Vagina (tissue), 2 donors: ENCODE data around the gene FLYWCH1. TPM values are rescaled to one million over a fixed set of nuclear protein-coding genes. Genes with fewer than 3 reads are reported as not detected.

Experiments
- DNase-seq, 2 donors: peaks; one replicate each; pipeline ENCODE4 v3.0.0-alpha.2; 2017; ENCODE audit errors: extremely low spot score in 2 of 2
- H3K27ac ChIP-seq: fragments of 200-600 bp; sonication (generic); one replicate; pipeline ENCODE4 v1.5.1; 2019
- H3K27me3 ChIP-seq: fragments of 200-600 bp; sonication (generic); one replicate; pipeline ENCODE4 v1.5.1; 2019
- H3K36me3 ChIP-seq, 2 donors: fragments of 200-600 bp; sonication (generic); one replicate each; pipeline ENCODE4 v1.5.1; 2017 to 2019
- H3K4me1 ChIP-seq: fragments of 200-600 bp; sonication (generic); one replicate; pipeline ENCODE4 v1.5.1; 2019
- H3K4me3 ChIP-seq, 2 donors: fragments of 200-600 bp; sonication (generic); 1 replicate in 1 of 2; 2 replicates in 1 of 2; pipeline ENCODE4 v1.5.1; 2016 to 2019
- H3K9me3 ChIP-seq: fragments of 200-600 bp; sonication (generic); one replicate; pipeline ENCODE4 v1.5.1; 2019
- POLR2A ChIP-seq, 2 donors: fragments of 450-650 bp; IDR thresholded peaks; one replicate each; pipeline ENCODE4 v1.6.1; 2017; ENCODE audit warnings: antibody characterized with exemption in 2 of 2, mild to moderate bottlenecking in 2 of 2, moderate library complexity in 2 of 2
- POLR2AphosphoS5 ChIP-seq, 2 donors: sonication (generic); formaldehyde crosslinking; IDR thresholded peaks; one replicate each; pipeline ENCODE4 v1.9.0; 2017; ENCODE audit warnings: antibody characterized with exemption in 2 of 2, mild to moderate bottlenecking in 2 of 2, low read depth in 1 of 2; ENCODE audit not compliant: insufficient read depth in 1 of 2
- intact Hi-C: fragments of 100-400 bp; cut with DNase I; formaldehyde crosslinking; loops from one replicate; pipeline ENCODE4 v1.15.1; 2023
- total RNA-seq: library from RNA; depleted of rRNA; stranded (reverse); fragments of >200 nt; gene quantifications from one replicate; pipeline ENCODE4 v1.2.3, GENCODE V29; 2016
- TF ChIP-seq, protein P1 (sequence below), 3 experiments: fragments of 450-650 bp in 2 of 3; fragments of 200-600 bp in 1 of 3; sonication (generic) in 1 of 3; IDR thresholded peaks; one replicate each; pipeline ENCODE4 v1.5.1; 2017 to 2019; ENCODE audit warnings: antibody characterized with exemption in 3 of 3, mild to moderate bottlenecking in 2 of 3, moderate library complexity in 2 of 3

Gene FLYWCH1
- total RNA-seq, 1 donor from 2014 or later, result 32.9 TPM

DNA sequence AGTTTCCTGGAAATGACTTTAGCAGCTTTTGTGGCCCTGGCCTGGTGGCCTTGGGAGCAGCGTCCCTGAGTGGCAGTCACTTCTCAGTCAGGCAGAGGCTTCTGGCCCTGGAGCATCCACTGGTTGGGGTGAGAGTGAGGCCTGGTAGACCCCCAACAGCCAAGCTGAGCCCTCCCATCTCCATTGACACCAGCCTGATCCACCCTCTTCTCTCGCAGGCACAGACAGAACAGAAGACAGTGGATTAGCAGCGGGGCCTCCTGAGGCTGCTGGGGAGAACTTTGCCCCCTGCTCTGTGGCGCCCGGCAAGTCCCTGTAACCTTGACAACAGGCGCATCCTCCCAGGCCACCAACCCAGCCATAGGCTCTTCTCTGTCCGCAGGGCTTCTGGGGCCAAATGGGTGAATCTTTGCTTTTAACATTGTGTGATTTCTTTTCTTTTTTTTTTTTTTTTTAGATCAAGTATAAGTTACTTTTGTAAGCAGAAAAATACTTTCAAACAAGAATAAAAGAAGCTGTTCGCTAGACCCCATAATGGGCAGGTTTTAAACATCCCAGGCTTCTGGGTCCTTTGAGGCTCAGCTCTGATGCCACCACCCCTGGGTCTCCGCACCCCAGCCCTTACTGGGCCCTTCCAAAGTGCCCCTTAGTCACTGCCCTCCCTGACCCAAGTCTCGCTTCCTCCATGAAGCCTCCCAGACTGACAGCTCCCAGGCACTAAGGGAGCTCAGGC is 12.7 kb upstream of the FLYWCH1 start:
- Histone ChIP-seq H3K4me1 (peaks cover 6% of the 10 kb centered on the region), H3K9me3 (no peaks in the 10 kb centered on the region), H3K4me3 (no peak overlapping the region), H3K27me3 (no peaks in the 10 kb centered on the region), H3K27ac (no peak overlapping the region), H3K36me3 (no peaks in the 10 kb centered on the region)
- no peak for DNase-seq
- intact Hi-C loops, result no loop called here
- TF ChIP-seq, protein P1, sequence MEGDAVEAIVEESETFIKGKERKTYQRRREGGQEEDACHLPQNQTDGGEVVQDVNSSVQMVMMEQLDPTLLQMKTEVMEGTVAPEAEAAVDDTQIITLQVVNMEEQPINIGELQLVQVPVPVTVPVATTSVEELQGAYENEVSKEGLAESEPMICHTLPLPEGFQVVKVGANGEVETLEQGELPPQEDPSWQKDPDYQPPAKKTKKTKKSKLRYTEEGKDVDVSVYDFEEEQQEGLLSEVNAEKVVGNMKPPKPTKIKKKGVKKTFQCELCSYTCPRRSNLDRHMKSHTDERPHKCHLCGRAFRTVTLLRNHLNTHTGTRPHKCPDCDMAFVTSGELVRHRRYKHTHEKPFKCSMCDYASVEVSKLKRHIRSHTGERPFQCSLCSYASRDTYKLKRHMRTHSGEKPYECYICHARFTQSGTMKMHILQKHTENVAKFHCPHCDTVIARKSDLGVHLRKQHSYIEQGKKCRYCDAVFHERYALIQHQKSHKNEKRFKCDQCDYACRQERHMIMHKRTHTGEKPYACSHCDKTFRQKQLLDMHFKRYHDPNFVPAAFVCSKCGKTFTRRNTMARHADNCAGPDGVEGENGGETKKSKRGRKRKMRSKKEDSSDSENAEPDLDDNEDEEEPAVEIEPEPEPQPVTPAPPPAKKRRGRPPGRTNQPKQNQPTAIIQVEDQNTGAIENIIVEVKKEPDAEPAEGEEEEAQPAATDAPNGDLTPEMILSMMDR (IDR thresholded peaks at IDR 0.05), result no peak
- TF ChIP-seq POLR2A (IDR thresholded peaks at IDR 0.05) (no peak), POLR2AphosphoS5 (IDR thresholded peaks at IDR 0.05; ENCODE audit: insufficient read depth in 1 of 2, low read depth in 1 of 2) (no peak)

DNA sequence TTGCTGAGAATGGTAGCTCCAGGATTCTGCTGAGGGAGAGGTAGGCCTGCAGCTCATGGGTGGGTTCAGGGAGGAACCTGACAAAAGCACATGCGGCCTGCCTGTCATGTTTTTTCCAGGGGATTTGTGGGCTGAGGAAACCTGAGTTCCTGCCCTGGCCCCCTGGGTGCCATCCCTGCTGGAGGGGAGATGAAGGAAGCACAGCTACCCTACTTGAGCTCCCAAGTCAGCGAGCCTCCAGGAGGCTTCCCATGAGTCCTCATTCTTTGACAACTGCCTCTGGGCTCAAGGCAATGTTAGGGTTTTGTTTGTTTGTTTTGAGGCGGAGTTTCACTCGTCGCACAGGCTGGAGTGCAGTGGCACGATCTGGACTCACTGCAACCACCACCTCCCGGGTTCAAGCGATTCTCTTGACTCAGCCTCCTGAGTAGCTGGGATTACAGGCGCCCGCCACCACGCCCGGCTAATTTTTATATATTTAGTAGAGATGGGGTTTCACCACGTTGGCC is 12.1 kb upstream of the FLYWCH1 start:
- Histone ChIP-seq H3K27me3 (no peaks in the 10 kb centered on the region), H3K4me1 (peaks cover 8% of the 10 kb centered on the region), H3K36me3 (no peaks in the 10 kb centered on the region), H3K4me3 (no peak overlapping the region), H3K27ac (no peak overlapping the region), H3K9me3 (no peaks in the 10 kb centered on the region)
- TF ChIP-seq, protein P1 (IDR thresholded peaks at IDR 0.05), result no peak
- TF ChIP-seq POLR2AphosphoS5 (IDR thresholded peaks at IDR 0.05; ENCODE audit: insufficient read depth in 1 of 2, low read depth in 1 of 2), result no peak
- no peak for TF ChIP-seq POLR2A (IDR thresholded peaks at IDR 0.05)
- DNase-seq, result no peak
- intact Hi-C loops, result no loop called here

DNA sequence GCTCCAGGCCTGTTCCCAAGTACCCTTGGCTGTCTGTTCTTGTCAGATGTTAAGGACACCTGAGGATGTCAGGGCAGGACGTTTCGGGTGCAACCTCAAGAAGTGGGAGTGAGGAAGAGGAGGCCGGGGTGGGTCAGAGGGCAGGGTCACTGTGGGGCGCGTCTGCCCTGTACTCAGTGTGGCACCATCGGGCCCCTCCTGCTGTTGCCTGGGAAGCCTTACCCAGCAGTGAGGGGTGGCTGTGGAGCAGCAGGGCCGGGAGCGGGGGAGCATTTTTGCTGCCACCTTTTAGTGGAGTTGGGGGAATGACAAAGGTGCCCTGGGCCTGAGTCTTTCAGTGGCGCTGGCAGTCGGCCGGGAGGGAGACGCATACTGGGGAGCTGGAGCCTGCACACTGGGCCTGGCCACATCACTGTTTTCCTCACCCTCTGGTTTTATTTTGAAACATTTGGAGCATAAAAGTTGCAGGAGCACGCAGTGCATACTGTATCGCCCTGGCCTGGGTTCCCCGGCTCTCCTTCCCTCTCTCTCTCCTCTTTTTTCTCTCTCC is 11.1 kb upstream of the FLYWCH1 start:
- H3K27ac ChIP-seq, result no peak overlapping the region
- DNase-seq, result no peak
- intact Hi-C loops, result no loop called here
- H3K4me1 ChIP-seq, result peaks cover 8% of the 10 kb centered on the region
- no peaks in the 10 kb centered on the region for H3K36me3 ChIP-seq
- no peak overlapping the region for H3K4me3 ChIP-seq
- no peaks in the 10 kb centered on the region for H3K27me3 ChIP-seq
- no peaks in the 10 kb centered on the region for H3K9me3 ChIP-seq
- TF ChIP-seq POLR2A (IDR thresholded peaks at IDR 0.05) (no peak), POLR2AphosphoS5 (IDR thresholded peaks at IDR 0.05; ENCODE audit: insufficient read depth in 1 of 2, low read depth in 1 of 2) (no peak)
- TF ChIP-seq, protein P1 (IDR thresholded peaks at IDR 0.05), result no peak

DNA sequence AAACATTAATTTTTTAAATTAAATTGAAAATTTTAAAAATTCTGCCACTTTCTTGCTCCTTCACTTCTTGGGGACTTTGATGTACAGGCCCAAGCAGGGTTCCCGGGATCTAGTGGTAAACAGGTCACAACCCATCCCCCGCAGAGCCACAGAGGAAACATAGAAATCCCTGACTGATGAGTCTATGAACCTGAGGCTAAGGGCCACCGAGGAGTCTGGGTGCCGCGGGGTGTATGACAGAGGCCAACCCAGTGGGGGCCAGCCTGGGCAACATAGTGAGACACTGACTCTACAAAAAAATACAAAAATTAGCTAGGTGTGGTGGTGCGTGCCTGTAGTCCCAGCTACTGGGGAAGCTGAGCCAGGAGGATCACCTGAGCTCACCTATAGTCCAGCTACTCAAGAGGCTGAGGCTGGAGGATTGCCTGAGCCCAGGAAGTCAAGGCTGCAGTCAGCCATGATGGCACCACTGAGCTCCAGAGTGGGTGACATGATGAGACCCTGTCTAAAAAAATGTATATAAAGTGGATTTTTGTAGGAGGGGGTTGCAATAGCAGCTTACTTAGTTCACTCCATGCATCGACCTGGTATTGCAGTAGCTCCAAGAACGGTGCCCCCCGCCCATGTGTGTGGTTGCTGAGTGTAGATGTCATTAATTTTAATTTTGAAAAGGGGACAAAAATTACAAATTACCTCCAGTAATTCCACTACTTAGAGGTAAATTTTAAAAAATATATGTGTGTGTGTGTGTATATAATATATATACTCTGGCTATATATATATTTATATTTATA is 9.2 kb upstream of the FLYWCH1 start:
- intact Hi-C loops, result no loop called here
- no peak overlapping the region for H3K27ac ChIP-seq
- peaks cover 17% of the 10 kb centered on the region for H3K4me1 ChIP-seq
- H3K9me3 ChIP-seq, result no peaks in the 10 kb centered on the region
- DNase-seq, result no peak
- no peaks in the 10 kb centered on the region for H3K27me3 ChIP-seq
- H3K36me3 ChIP-seq, result no peaks in the 10 kb centered on the region
- no peak overlapping the region for H3K4me3 ChIP-seq
- TF ChIP-seq, protein P1 (IDR thresholded peaks at IDR 0.05), result no peak
- TF ChIP-seq POLR2A (IDR thresholded peaks at IDR 0.05), result no peak
- no peak for TF ChIP-seq POLR2AphosphoS5 (IDR thresholded peaks at IDR 0.05; ENCODE audit: insufficient read depth in 1 of 2, low read depth in 1 of 2)
